SK-N-SH treated with all-trans-retinoic acid at 6 μM for 48 hours (cell line): Measurements from ENCODE around the gene ADAP2.

Experiments
- ATAC-seq: fragments of 200-7000 bp; cut with Tn5 transposase; 3 replicates; pipeline ENCODE4 v1.9.1; 2020; ENCODE audit warnings: mild to moderate bottlenecking, moderate library complexity
- ARNTL ChIP-seq: fragments of 450-650 bp; formaldehyde crosslinking; IDR thresholded peaks from 2 replicates; pipeline ENCODE4 v1.5.0; 2020; ENCODE audit warnings: low read depth, mild to moderate bottlenecking, moderate library complexity, borderline replicate concordance
- BACH2 ChIP-seq: fragments of 250-450 bp; sonication (Bioruptor Pico); IDR thresholded peaks from 2 replicates; pipeline ENCODE4 v1.9.0; 2021; ENCODE audit warnings: mild to moderate bottlenecking, borderline replicate concordance
- CSDC2 ChIP-seq: fragments of 250-450 bp; sonication (Bioruptor Pico); IDR thresholded peaks from 2 replicates; pipeline ENCODE4 v1.5.0; 2020; ENCODE audit warnings: mild to moderate bottlenecking, moderate library complexity
- CSRNP3 ChIP-seq: fragments of 250-450 bp; sonication (Bioruptor Pico); IDR thresholded peaks from 2 replicates; pipeline ENCODE4 v1.5.1; 2021; ENCODE audit warnings: mild to moderate bottlenecking, moderate library complexity
- ESRRG ChIP-seq: fragments of 250-450 bp; sonication (Bioruptor Pico); IDR thresholded peaks from 2 replicates; pipeline ENCODE4 v1.6.1; 2021; ENCODE audit warnings: mild to moderate bottlenecking
- GLIS3 ChIP-seq: fragments of 250-450 bp; sonication (Bioruptor Pico); IDR thresholded peaks from 2 replicates; pipeline ENCODE4 v1.5.0; 2020; ENCODE audit warnings: mild to moderate bottlenecking, moderate library complexity
- ISL1 ChIP-seq: fragments of 250-450 bp; sonication (Bioruptor Pico); IDR thresholded peaks from 2 replicates; pipeline ENCODE4 v2.1.2; 2022; ENCODE audit warnings: mild to moderate bottlenecking, moderate library complexity
- PPARA ChIP-seq: fragments of 250-450 bp; sonication (Bioruptor Pico); IDR thresholded peaks from 2 replicates; pipeline ENCODE4 v1.5.0; 2020; ENCODE audit warnings: mild to moderate bottlenecking, borderline replicate concordance
- RARB ChIP-seq: fragments of 250-450 bp; sonication (Bioruptor Pico); IDR thresholded peaks from 2 replicates; pipeline ENCODE4 v1.8.0; 2021; ENCODE audit warnings: mild to moderate bottlenecking, moderate library complexity
- TCF4 ChIP-seq: fragments of 250-450 bp; sonication (Bioruptor Pico); IDR thresholded peaks from 2 replicates; pipeline ENCODE4 v1.8.0; 2021; ENCODE audit warnings: mild to moderate bottlenecking, moderate library complexity, borderline replicate concordance
- TOX ChIP-seq: fragments of 250-450 bp; sonication (Bioruptor Pico); IDR thresholded peaks from 2 replicates; pipeline ENCODE4 v1.8.0; 2021; ENCODE audit warnings: mild to moderate bottlenecking, moderate library complexity, borderline replicate concordance
- ZFP3 ChIP-seq: fragments of 250-450 bp; sonication (Bioruptor Pico); IDR thresholded peaks from 2 replicates; pipeline ENCODE4 v1.5.0; 2020; ENCODE audit warnings: mild to moderate bottlenecking, moderate library complexity
- ZFP30 ChIP-seq: fragments of 450-650 bp; formaldehyde crosslinking; IDR thresholded peaks from 2 replicates; pipeline ENCODE4 v1.5.0; 2022; ENCODE audit warnings: mild to moderate bottlenecking, moderate library complexity
- ZNF565 ChIP-seq: fragments of 450-650 bp; formaldehyde crosslinking; conservative IDR thresholded peaks from 2 replicates; pipeline ENCODE4 v1.5.0; 2020; ENCODE audit warnings: low read depth, mild to moderate bottlenecking, moderate library complexity
- ZNF70 ChIP-seq: fragments of 450-650 bp; formaldehyde crosslinking; IDR thresholded peaks from 2 replicates; pipeline ENCODE4 v1.5.0; 2020; ENCODE audit warnings: mild to moderate bottlenecking, moderate library complexity
- ZNF8 ChIP-seq: fragments of 450-650 bp; formaldehyde crosslinking; IDR thresholded peaks from 2 replicates; pipeline ENCODE4 v1.5.0; 2020; ENCODE audit warnings: mild to moderate bottlenecking, moderate library complexity
- TF ChIP-seq, protein P1 (sequence below): fragments of 250-450 bp; sonication (Bioruptor Pico); IDR thresholded peaks from 2 replicates; pipeline ENCODE4 v1.5.1; 2020; ENCODE audit warnings: low read depth, mild to moderate bottlenecking, moderate library complexity
- TF ChIP-seq, protein P2 (sequence below): fragments of 250-450 bp; sonication (Bioruptor Pico); IDR thresholded peaks from 2 replicates; pipeline ENCODE4 v1.8.0; 2020; ENCODE audit warnings: mild to moderate bottlenecking, moderate library complexity, borderline replicate concordance
- TF ChIP-seq, protein P3 (sequence below): fragments of 250-450 bp; sonication (Bioruptor Pico); IDR thresholded peaks from 2 replicates; pipeline ENCODE4 v1.8.0; 2021; ENCODE audit warnings: low read depth, mild to moderate bottlenecking, moderate library complexity, borderline replicate concordance

ADAP2 gene

GRCh38 chr17:30913955-30914354, 7.8 kb upstream of the ADAP2 start:
- ATAC-seq: no peak
- no peak for TF ChIP-seq ARNTL
- no peak for TF ChIP-seq ISL1 (CRISPR knock-in tag)
- TF ChIP-seq, protein P1, sequence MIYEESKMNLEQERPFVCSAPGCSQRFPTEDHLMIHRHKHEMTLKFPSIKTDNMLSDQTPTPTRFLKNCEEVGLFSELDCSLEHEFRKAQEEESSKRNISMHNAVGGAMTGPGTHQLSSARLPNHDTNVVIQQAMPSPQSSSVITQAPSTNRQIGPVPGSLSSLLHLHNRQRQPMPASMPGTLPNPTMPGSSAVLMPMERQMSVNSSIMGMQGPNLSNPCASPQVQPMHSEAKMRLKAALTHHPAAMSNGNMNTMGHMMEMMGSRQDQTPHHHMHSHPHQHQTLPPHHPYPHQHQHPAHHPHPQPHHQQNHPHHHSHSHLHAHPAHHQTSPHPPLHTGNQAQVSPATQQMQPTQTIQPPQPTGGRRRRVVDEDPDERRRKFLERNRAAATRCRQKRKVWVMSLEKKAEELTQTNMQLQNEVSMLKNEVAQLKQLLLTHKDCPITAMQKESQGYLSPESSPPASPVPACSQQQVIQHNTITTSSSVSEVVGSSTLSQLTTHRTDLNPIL: no peak
- no peak for TF ChIP-seq ZFP3 (CRISPR knock-in tag)
- TF ChIP-seq GLIS3: no peak
- TF ChIP-seq CSDC2 (CRISPR knock-in tag): no peak
- TF ChIP-seq ESRRG (CRISPR knock-in tag): no peak
- no peak for TF ChIP-seq TCF4
- no peak for TF ChIP-seq ZFP30 (CRISPR knock-in tag)
- no peak for TF ChIP-seq ZNF8
- no peak for TF ChIP-seq ZNF565 (CRISPR knock-in tag)
- TF ChIP-seq PPARA (CRISPR knock-in tag): no peak
- TF ChIP-seq, protein P2, sequence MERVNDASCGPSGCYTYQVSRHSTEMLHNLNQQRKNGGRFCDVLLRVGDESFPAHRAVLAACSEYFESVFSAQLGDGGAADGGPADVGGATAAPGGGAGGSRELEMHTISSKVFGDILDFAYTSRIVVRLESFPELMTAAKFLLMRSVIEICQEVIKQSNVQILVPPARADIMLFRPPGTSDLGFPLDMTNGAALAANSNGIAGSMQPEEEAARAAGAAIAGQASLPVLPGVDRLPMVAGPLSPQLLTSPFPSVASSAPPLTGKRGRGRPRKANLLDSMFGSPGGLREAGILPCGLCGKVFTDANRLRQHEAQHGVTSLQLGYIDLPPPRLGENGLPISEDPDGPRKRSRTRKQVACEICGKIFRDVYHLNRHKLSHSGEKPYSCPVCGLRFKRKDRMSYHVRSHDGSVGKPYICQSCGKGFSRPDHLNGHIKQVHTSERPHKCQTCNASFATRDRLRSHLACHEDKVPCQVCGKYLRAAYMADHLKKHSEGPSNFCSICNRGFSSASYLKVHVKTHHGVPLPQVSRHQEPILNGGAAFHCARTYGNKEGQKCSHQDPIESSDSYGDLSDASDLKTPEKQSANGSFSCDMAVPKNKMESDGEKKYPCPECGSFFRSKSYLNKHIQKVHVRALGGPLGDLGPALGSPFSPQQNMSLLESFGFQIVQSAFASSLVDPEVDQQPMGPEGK (CRISPR knock-in tag): no peak
- no peak for TF ChIP-seq CSRNP3 (CRISPR knock-in tag)

DNA sequence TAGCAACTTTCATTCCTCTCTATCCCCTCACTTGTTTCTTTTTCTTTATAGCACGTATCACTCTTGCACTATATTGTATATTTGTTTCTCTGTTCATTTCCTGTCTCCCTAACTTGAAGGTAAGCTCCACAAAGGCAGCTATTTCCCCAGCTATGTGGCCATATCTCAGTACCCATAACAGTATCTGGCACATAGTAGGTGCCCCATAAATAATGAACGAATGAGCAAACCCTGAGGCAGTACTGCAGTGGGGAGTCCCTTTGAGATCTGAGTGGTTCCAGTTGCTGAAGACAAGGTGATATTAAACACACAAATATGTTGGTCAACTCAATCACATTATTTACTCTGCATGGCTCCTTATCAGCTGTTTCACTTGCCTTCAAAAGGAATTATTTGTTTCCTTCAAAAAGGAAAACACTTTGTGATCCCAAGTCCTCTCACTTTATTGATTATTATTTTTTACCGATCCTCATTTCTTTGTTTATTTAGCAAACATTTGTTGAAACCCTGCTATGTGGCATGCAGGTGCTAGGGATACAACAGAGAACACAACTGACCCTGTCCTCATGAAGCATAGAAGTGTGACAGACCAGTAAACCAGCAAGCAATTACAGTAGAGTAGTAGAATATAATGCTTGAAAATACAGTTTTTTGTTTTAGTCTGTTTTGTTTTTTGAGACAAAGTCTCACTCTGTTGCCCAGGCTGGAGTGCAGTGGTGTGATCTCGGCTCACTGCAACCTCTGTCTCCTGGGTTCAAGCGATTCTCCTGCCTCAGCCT, 5.7 kb upstream of the ADAP2 start:
- TF ChIP-seq BACH2 (CRISPR knock-in tag): no peak
- no peak for TF ChIP-seq TCF4
- TF ChIP-seq ISL1 (CRISPR knock-in tag): no peak
- TF ChIP-seq ZFP30 (CRISPR knock-in tag): no peak
- no peak for TF ChIP-seq TOX (CRISPR knock-in tag)
- no peak for TF ChIP-seq GLIS3
- no peak for ATAC-seq

GRCh38 chr17:30917050-30917449, 4.7 kb upstream of the ADAP2 start:
- ATAC-seq: no peak

More at GRCh38 chr17:30917050-30917449, 4.7 kb upstream of the ADAP2 start:
- no peak for TF ChIP-seq TOX (CRISPR knock-in tag)
- TF ChIP-seq BACH2 (CRISPR knock-in tag): no peak
- no peak for TF ChIP-seq GLIS3
- TF ChIP-seq, protein P3, sequence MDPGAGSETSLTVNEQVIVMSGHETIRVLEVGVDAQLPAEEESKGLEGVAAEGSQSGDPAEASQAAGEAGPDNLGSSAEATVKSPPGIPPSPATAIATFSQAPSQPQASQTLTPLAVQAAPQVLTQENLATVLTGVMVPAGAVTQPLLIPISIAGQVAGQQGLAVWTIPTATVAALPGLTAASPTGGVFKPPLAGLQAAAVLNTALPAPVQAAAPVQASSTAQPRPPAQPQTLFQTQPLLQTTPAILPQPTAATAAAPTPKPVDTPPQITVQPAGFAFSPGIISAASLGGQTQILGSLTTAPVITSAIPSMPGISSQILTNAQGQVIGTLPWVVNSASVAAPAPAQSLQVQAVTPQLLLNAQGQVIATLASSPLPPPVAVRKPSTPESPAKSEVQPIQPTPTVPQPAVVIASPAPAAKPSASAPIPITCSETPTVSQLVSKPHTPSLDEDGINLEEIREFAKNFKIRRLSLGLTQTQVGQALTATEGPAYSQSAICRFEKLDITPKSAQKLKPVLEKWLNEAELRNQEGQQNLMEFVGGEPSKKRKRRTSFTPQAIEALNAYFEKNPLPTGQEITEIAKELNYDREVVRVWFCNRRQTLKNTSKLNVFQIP (CRISPR knock-in tag): no peak
- TF ChIP-seq ZNF70 (CRISPR knock-in tag): no peak
- no peak for TF ChIP-seq ESRRG (CRISPR knock-in tag)
- TF ChIP-seq ZFP30 (CRISPR knock-in tag): no peak
- TF ChIP-seq, protein P2 (CRISPR knock-in tag): no peak
- TF ChIP-seq, protein P1: no peak
- TF ChIP-seq PPARA (CRISPR knock-in tag): no peak
- TF ChIP-seq CSRNP3 (CRISPR knock-in tag): no peak
- no peak for TF ChIP-seq TCF4
- TF ChIP-seq RARB (CRISPR knock-in tag): no peak
- TF ChIP-seq ZFP3 (CRISPR knock-in tag): no peak
